Fibroblast of peridontal ligament (primary cell): ENCODE results near the gene CERS6.
"Not testable (repeated sequence)": the region's sequence is repeated elsewhere in the genome, so short reads cannot be mapped to it uniquely, and the experiment has no call there.

Source experiments
- DNase-seq: peaks from one replicate; pipeline ENCODE4 v3.0.0-alpha.2; 2010; ENCODE audit errors: extremely low read depth

Gene CERS6

DNA sequence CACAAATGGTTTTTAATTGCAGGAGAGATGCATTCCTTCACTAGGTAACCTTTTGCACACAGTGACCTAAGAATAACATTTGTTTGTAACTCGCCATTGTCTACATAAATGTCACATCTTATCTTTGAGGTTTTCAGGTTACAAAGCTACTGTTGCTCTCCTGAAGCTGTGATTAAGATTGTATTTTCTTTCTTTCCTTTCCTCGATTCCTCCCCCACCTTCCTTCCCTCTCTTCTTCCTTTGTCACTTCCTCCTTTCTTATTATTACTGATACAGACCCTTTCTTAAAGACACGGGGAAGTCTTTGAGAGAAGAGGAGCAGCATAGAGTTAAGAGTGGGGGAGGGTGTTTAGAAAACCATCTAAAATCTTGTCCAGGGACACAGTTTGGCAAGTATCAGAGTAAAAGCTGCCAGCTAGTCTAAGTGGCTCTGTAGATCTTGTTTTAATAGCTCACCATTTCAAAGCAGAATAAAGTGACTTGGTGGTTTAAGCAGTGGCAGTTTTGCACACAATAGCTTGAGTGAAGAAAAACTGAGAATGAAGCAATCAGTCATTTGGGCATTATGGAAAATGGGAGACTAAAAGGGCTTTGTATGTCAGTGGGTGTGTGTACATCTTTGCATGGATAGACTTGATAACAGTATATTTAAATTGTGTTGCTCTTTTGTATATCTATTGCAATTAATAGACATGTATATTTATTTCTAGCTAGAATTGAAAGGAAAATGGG is 10.9 kb downstream of the CERS6 start:
- no peak for DNase-seq

DNA sequence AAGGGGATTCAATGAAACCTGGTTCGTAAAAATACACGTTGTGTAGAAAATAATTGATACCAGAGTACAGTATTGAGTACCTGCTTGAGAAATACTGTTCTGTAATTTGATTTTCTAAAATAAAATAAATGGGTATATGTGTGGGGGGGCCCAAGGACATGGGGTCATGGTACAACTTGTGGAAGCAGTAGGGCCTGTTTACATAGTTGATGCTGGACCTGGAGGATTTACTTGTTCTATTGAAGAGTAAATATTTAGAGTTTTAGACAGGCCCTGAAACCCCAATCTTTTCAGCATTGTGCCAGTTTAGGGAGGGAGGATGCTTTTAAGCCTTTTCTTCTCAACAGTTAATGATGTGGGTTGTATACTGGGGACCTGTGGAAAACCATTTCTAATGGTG is 11.7 kb downstream of the CERS6 start:
- DNase-seq: no peak

DNA sequence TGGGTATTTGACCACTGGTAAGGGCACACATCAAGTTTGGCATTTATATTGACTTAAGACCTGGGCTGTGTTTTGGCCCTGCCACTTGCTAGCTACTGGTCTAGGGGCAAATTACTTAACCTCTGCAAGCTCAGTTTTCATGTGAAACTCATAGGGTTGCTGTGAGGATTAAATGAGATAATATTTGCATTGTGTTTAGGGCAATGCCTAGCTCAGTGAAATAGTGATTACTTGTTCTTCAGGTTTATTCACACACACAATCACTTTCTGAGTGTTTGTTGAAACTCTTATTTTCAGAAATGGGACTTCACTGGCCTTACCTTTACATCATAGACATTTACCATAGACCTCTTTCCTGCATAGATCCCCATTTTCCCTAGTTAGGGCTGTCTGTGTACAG is 12.3 kb downstream of the CERS6 start:
- no peak for DNase-seq

DNA sequence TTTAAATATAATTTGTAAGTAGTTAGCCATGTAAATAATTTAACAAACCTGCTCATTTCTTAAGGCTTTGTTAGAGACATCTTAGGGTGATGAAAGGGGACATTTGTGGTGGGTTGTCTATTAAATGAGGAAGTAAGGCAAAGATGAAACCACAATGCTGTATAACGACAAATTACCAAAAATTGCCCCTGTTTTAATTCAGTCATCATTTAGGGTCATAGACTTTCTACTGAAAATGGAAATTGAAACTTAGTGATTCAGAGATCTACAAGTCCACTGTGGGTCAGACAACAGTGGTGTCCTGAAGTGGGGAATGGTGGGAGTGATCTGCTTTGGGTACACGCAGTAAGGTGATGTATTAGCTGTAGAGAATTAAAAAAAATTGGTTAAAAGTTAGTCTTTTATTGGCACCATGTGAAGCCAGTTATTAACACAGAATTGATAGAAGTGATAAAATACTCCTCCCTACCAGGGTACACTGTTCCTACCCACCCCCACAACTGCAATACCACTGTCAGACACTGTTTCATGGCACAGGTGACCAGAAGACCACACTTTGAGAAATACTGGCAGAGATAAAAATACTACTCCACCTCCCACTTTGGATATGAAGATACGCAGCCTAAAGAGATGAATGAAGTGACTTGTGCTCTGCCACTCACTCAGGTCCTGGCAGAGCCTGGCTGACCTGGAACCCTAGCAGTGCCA is 13.4 kb downstream of the CERS6 start:
- no peak for DNase-seq

DNA sequence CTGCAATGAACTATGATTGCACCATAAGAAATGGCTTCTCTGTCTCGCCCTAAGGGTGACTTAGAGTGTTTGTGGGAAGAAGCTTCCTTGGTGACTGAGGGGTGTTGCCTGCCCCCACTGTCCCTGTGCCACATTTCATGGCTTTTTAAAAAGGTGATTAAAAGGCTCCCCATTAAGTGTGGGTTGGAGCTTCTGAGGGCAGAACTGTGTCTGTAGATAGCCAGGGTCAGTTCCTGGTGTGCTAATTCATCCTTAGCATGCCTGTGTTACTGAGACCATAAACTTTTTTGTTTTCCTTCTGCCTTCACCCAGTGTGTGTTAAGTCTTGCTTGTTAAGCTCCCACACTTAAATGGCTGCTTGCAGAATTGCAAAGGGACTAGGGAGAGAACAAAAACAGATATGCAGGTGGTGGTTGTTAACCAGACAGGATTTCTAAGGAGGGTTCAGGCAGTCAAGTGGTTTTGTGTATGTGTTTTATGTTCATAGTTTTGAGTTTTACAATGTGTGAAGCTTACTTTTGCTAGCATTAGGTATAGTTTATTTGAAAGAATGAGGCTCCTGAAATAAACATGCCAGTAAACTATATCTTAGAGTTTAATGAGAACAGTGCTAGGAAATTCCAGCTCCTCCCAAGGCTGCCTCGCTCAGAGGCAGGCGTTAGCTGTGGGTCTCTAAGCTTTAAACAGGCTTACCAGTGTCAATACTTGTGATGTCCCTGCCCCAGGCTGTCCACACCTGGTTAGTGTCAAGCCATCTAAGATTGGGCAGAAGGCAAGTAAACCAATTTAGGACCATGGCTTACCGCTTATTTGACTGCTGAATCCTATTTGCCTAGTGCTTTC is 14.5 kb downstream of the CERS6 start:
- DNase-seq: no peak

DNA sequence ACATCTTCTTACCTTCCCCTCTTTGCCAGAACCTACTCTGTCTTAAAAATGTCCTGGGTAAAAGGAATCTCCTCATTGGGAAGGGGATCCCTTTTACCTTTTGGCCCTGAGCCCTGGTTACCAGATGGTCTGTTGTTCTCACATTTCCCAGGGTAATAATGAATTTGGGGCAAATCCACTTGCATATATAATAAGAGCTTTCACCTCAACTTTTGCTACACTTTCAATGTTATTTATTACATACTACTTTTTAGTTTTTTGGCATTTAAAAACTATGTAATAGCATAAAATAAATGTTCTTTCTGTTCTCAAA is 15.0 kb downstream of the CERS6 start:
- no peak for DNase-seq

DNA sequence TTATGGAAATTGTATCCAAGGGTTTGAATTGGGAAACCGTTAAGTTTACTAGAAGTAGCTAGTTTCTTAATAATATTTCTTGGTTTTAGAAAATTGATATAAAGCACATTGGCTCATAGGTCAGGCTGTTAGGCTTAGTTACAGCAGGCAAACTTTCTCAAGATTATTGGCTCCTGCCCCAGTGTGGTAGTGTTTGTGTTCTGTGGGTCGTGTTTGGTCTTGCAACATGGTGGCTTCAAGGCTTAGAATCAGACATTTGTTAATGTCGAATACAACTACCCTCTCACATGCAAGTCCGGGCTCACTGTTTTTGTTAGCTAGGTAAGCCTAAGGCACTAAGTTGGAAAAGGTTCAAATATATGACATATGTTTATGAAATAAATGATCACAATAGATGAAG is 19.6 kb downstream of the CERS6 start:
- peak; percentile 54 for DNase-seq

DNA sequence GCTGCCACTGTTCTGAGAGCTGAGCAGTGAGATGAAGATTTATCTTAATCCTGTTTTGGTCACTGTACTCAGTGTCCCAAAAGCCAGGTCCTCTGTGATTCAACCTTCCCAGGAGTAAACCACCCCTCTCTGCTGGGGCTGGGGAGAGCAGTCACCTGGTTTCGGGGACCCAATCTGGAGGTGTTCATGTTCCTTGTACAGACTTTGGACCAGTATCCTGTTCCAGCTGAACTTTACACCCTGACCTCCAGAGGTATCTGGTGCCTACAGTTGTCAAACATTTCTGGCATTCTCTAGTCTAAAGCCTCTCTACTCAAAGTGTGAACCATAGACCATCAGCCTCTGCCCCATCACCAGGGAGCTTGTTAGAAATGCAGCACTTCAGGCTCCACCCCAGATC is 22.1 kb downstream of the CERS6 start:
- DNase-seq: no peak

DNA sequence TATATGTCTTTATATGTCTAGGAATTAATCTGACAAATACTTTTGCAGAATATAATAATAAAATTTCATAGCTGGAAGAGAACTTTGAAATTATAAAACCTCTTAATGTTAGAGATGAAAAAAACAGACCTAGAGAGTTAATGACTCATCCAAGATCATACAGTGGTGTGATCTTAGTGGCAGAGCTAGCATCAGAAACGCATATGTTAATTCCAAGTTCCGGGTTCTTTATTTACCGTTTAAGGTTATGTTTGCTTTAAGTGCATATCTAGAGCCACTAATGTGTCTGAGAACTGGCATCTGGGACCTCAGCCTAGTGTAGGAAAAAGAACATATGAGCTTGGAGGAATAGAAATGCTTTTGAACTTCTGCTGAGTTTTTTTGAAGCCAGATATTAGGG is 24.3 kb downstream of the CERS6 start:
- no peak for DNase-seq

DNA sequence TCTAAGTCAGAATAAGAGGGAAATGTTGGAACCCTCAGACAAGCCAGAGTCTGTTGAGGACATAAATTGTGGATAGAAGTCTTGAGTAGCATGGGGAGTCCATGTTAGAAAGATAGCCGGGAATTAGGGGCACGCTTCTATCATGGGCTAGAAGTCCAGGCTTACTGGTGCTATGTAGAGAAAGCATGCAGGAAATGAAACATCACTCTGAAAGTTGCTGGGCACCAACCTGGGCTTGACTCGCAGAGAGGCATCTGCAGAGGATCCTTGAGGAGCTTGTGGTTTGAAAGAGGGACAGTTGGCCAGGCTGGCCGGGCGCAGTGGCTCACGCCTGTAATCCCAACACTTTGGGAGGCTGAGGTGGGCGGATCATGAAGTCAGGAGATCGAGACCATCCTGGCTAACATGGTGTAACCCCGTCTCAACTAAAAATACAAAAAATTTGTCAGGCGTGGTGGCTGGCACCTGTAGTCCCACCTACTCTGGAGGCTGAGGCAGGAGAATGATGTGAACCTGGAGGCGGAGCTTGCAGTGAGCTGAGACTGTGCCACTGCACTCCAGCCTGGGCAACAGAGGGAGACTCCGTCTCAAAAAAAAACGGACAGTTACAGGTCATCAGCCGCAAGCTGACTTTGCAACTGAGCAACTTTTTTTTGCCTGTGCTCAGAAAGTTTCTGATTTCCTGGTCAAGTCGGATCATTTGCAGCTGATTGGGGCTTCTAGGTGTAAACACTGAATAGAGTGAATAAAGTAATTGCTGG is 24.9 kb downstream of the CERS6 start:
- no peak for DNase-seq

DNA sequence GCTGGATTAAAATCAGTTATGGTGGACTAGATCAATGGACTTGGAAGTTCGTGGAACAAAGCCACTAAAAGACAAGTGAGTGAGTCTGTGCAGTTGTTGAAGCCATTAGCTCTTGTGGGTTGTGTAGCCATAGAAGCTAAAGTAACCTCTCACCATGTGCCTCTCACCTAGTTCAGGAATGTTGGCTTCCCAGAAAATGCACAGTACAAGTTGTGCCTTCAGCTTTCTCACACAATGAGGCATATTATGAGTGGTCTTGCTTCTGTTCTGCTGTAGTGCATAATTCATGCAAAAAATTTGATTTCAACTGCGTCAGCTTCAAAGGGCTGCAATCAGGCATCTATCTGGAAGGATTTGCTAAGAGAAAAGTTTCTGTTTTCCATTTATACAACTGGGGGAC is 26.2 kb downstream of the CERS6 start:
- no peak for DNase-seq

DNA sequence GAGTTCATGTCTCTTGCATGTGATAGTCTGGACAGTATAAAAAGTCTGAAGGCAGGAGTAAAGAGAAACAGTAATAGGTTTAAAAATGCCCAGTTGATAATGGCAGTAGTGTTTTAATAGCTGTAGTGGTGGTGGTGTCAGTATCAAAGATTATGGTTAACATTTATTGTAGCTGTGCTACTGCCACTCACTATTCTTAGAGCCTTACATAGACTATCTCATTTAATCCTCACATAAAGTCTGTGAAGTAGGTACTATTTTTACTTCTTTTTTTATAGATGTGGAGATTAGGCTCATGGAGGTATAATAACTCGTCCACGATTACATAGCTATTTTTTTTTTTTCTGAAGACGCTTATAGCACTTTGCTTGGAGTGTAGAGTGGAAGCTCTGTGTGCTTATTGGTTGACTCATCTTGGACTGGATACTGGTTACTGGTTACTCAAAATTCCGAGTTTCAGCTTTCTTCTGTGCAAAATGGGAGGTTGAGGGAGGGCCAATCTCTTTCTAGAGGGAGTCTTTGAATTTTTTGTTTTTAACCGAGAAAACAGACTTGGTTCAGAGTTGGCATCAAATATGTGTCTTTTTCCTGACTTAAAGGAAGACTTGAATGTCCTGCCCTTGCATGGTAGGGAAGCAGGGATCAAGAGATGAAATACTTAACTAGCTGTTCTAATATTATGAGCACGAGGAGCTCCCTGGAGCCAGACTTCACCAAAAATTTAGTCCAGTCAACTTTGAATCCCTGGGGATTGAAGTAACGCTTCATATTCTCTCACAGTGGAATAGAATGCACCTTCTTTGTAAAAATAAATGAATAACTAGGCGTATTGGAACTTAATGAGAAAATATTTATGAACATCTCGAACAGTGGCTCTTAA is 27.1 kb downstream of the CERS6 start:
- DNase-seq: no peak

DNA sequence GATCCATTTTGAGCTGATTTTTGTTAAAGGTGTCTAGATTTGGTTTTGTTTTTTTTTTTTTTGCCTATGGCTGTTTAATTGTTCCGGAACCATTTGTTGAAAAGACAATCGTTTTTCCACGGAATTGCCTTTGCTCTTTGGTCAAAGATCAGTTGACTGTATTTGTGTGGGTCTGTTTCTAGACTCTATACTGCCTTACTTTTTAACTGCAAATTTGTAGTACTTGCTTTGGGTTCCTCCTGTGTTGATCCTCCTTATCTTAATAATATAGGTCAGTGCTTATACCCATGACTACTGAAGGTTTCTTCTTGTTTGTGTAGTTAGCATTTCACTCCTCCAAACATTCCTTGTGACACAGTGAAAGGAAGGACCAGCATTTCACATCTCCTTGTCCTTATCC is 30.4 kb downstream of the CERS6 start:
- DNase-seq: no peak

DNA sequence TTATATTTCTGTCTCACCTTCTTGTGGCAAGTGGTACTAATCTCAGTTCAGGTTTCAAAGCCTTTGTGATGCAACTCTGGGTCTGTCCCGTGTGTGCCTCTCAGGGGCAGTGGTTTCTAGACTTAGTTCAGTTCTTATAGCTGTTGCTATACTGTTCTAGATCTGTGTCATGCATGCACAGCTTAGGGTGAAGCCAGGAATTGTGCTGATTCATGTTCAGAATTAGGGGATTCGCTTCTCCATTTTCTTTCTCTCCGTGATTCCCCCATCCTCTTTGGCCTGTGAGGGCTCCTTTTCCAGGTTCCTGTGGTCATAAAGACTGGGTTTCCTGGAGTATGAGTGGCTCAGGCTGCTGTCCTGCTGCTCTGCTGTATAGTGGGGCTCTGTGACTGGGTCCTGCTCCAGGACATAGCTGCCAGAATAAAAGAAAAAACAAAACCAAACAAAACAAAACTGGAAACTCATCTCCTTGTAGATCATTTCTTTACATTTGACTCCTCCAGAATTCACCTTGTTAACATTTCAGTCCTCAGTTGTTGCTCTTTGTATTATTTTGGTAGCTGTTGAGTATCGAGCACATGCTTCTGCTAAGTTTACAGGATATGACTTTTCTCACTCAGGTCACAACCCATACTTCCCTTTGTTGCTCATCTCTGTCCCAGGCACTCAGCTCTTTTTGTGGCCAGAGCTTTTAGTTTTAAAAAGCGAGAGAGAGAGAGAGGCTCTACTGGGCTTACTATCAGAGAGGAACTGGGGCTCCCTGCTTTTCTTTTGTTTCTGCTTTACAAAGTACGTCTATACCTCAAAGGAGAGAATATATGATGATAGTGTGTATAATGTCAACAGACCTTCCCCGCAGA is 34.2 kb downstream of the CERS6 start:
- peak; percentile 36 for DNase-seq

DNA sequence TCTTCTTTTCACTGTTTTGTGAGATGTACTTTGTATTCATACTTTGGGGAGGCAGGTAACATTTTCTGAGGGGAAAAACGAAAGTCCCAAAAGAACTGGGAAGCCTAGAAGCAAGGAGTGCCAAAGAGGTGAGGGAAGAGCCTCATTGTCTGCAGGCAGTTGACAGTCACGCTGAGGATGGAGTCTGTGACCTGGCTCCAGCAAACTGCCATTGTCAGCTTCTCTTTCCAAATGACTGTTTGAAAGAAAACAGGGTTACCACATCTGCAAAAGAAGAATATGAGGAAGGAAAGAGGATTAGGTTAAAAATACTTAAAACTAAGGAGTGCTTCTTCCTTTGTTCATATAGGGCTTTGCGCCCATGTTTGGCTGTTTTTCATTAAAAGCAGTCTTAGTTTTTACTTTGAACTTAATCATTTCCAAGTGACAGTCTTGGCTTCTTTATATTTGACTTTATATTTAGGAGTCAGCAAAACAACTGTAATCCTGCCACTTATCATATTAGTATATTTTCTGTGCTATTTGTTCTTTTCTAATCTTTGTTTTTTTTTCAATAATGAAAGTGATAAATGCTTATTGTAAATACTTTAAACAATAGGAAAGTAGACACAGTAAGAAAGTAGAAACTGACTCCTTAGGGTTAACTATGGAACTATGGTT is 35.0 kb downstream of the CERS6 start:
- DNase-seq: peak; percentile 28

DNA sequence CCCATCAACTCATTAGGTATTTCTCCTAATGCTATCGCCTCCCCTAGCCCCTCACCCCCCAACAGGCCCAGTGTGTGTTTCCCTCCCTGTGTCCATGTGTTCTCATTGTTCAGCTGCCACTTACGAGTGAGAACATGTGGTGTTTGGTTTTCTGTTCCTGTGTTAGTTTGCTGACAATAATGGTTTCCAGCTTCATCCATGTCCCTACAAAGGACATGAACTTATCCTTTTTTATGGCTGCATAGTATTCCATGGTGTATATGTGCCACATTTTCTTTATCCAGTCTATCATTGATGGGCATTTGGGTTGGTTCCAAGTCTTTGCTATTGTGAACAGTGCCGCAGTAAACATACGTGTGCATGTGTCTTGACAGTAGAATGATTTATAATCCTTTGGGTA is 35.7 kb downstream of the CERS6 start:
- not testable (repeated sequence) for DNase-seq

DNA sequence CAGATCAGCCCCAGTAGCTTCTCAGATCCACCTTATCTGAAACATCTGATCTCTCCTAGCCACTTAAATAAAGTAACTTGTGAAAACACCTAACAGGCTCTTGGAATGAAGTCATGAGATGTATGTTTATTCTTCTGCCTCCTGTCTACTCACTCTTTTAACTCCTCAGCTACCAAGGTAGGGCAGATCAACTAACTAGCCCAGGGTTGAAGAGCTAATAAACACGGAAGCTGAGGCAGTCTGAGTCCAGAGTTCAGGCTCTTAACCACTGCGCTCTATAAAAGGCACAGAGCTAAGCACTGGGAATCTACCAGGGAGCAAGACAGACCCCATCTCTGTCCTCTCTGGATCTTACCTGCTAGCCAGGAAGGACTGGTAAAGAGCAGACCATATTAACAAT is 37.1 kb downstream of the CERS6 start:
- DNase-seq: not testable (repeated sequence)

DNA sequence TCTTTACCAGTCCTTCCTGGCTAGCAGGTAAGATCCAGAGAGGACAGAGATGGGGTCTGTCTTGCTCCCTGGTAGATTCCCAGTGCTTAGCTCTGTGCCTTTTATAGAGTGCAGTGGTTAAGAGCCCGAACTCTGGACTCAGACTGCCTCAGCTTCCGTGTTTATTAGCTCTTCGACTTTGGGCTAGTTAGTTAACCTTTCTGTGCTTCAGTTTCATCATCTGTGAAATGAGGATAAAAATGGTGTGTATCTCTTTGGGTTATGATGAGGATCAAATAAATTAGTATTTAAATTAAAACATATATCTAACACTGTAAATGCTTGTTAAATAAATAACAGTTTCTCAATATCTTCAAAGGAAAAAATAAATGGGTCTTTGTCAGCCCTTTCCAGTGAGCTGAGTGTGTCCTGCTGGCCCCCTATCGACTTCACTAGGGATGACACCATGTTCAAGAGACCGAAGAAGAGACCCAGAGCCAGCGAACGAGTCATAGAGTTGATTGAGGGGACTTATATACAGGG is 38.2 kb downstream of the CERS6 start:
- no peak for DNase-seq

DNA sequence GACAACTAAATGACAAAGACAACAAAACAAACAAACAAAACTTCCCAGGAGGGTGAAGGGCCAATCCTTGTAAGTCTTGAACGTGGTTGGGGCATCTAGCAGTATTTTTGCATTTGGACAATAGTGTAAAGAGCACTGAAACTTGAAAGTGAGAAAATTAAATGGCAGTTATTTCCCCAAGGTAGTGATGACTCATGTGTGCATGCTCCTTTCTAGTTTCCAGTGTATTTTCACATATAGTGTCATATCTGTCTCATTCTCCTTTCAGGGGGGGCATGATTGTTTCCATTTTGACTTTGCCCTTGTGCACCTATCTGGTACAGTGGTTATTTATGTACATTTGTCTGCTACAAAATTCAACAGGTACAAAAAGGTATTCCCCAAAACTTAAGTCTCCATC is 39.5 kb downstream of the CERS6 start:
- DNase-seq: no peak
